WI38 (cell line): ENCODE results near the gene GFOD1.
"Not testable (repeated sequence)": the region's sequence is repeated elsewhere in the genome, so short reads cannot be mapped to it uniquely, and the experiment has no call there.

Source experiments
- H3K4me3 ChIP-seq: 2 replicates; pipeline ENCODE4 v1.5.1; 2011; ENCODE audit warnings: low read depth, mild to moderate bottlenecking, control low read depth, low read length
- CTCF ChIP-seq: IDR thresholded peaks from 2 replicates; pipeline ENCODE4 v1.5.1; 2012; ENCODE audit warnings: low read depth, mild to moderate bottlenecking, control low read depth, low read length

GFOD1 gene

GRCh38 chr6:13336553-13336952 lies 150.8 kb downstream of the GFOD1 start:
- H3K4me3 ChIP-seq = no peak overlapping the region
- peak; percentile 86 for TF ChIP-seq CTCF

- TF ChIP-seq CTCF = no peak
- no peak overlapping the region for H3K4me3 ChIP-seq
Measured at GRCh38 chr6:13334953-13335352, 152.4 kb downstream of the GFOD1 start.

- no peak for TF ChIP-seq CTCF
- H3K4me3 ChIP-seq = no peak overlapping the region
Measured at GRCh38 chr6:13332349-13332706, 155.1 kb downstream of the GFOD1 start.

- no peak overlapping the region for H3K4me3 ChIP-seq
- TF ChIP-seq CTCF = peak; percentile 23; the same call in 1 of the 2 replicates
Measured at GRCh38 chr6:13331516-13332348, 155.7 kb downstream of the GFOD1 start.

- H3K4me3 ChIP-seq = peak overlapping the region; percentile 96
- TF ChIP-seq CTCF = no peak
Measured at GRCh38 chr6:13328875-13329183, 158.6 kb downstream of the GFOD1 start.

GRCh38 chr6:13328076-13328874 lies 159.1 kb downstream of the GFOD1 start, which contains the start of gene TBC1D7:
TSS of gene TBC1D7 (minus strand) at chr6:13328537. CDS start at chr6:13326898, 1,639 bp downstream.
- no peak for TF ChIP-seq CTCF
- H3K4me3 ChIP-seq = peak within 1 kb of the TSS; percentile 96

- no peak for TF ChIP-seq CTCF
- H3K4me3 ChIP-seq = peak overlapping the region; percentile 96
Measured at GRCh38 chr6:13327691-13328075, 159.7 kb downstream of the GFOD1 start.

- H3K4me3 ChIP-seq = not testable (repeated sequence)
Measured at GRCh38 chr6:13326031-13326586, 161.3 kb downstream of the GFOD1 start.
